B cell (primary cell): ENCODE measurements around the gene PRKAR1A. TPM values are rescaled to one million over a fixed set of nuclear protein-coding genes. Genes with fewer than 3 reads are reported as not detected.

Source experiments
- ATAC-seq: fragments of 200-7000 bp; cut with Tn5 transposase; one replicate; pipeline ENCODE4 v1.10.0; 2021; ENCODE audit warnings: low read depth, mild to moderate bottlenecking, moderate number of reproducible peaks, moderate library complexity
- CTCF ChIA-PET: fragments of 350-600 bp; sonication (Branson Sonifier 250); formaldehyde crosslinking; loops from one replicate; lab custom pipeline; 2021; ENCODE audit warnings: antibody characterized with exemption, inconsistent platforms; lab: Charles Lee
- POLR2A ChIA-PET: fragments of 350-600 bp; sonication (Branson Sonifier 250); formaldehyde crosslinking; loops from one replicate; lab custom pipeline; 2021; ENCODE audit warnings: antibody characterized with exemption; lab: Charles Lee
- DNase-seq: peaks from one replicate; pipeline ENCODE4 v3.0.0; 2013
- H2AFZ ChIP-seq: 2 replicates; pipeline ENCODE4 v1.6.1; 2012; ENCODE audit warnings: mild to moderate bottlenecking, low read depth, low read length; ENCODE audit not compliant: insufficient read depth, poor library complexity, severe bottlenecking
- H3K27ac ChIP-seq, 2 donors: 1 replicate in 1 of 2; 2 replicates in 1 of 2; pipeline ENCODE4 v1.5.1; 2012 to 2013; ENCODE audit warnings: low read length in 2 of 2, mild to moderate bottlenecking in 2 of 2, moderate library complexity in 1 of 2
- H3K27me3 ChIP-seq, 4 experiments: fragments of 200-600 bp in 1 of 4; sonication (generic) in 1 of 4; replicated peaks in 1 of 4; 1 replicate in 2 of 4; 2 replicates in 2 of 4; pipeline versions ENCODE4 v1.6.1 to v1.7.0; 2013 to 2016; ENCODE audit warnings: low read length in 3 of 4, mild to moderate bottlenecking in 2 of 4, mixed read lengths in 1 of 4, moderate library complexity in 1 of 4; ENCODE audit not compliant: insufficient read depth in 4 of 4, control insufficient read depth in 3 of 4; ENCODE audit errors: control extremely low read depth in 1 of 4
- H3K36me3 ChIP-seq, 2 experiments: replicated peaks in 1 of 2; 1 replicate in 1 of 2; 2 replicates in 1 of 2; pipeline versions ENCODE4 v1.6.1 to v1.7.1; 2013; ENCODE audit warnings: low read length in 1 of 2; ENCODE audit not compliant: insufficient read depth in 2 of 2, control insufficient read depth in 1 of 2; ENCODE audit errors: control extremely low read depth in 1 of 2, extremely low read depth in 1 of 2
- H3K4me1 ChIP-seq, 2 donors: fragments of 200-600 bp in 1 of 2; sonication (generic) in 1 of 2; 1 replicate in 1 of 2; 2 replicates in 1 of 2; pipeline versions ENCODE4 v1.5.1 to v1.6.1; 2013 to 2017; ENCODE audit warnings: low read length in 2 of 2; ENCODE audit not compliant: control insufficient read depth in 2 of 2, insufficient read depth in 2 of 2
- H3K4me2 ChIP-seq: replicated peaks from 2 replicates; pipeline ENCODE3; 2012; ENCODE audit warnings: mild to moderate bottlenecking, low read depth, low read length; ENCODE audit not compliant: poor library complexity, severe bottlenecking
- H3K4me3 ChIP-seq, 5 experiments: fragments of 200-600 bp in 1 of 5; sonication (generic) in 1 of 5; 1 replicate in 3 of 5; 2 replicates in 2 of 5; pipeline versions ENCODE4 v1.5.1 to v1.7.0; 2011 to 2016; ENCODE audit warnings: low read length in 4 of 5, mild to moderate bottlenecking in 4 of 5, low read depth in 2 of 5, control low read depth in 1 of 5, moderate library complexity in 1 of 5; ENCODE audit not compliant: insufficient read depth in 1 of 5; ENCODE audit errors: control extremely low read depth in 1 of 5, extremely low read depth in 1 of 5
- H3K79me2 ChIP-seq: fragments of 200-600 bp; sonication (generic); one replicate; pipeline ENCODE4 v1.6.0; 2016; ENCODE audit warnings: low read length; ENCODE audit not compliant: control insufficient read depth, insufficient read depth
- H3K9ac ChIP-seq: fragments of 200-600 bp; sonication (generic); 2 replicates; pipeline ENCODE4 v1.6.1; 2017; ENCODE audit warnings: mild to moderate bottlenecking, low read length, moderate library complexity
- H3K9me3 ChIP-seq, 3 donors: one replicate each; pipeline versions ENCODE4 v1.6.1 to v1.7.1; 2013; ENCODE audit warnings: low read length in 2 of 3; ENCODE audit not compliant: control insufficient read depth in 2 of 3, insufficient read depth in 1 of 3; ENCODE audit errors: control extremely low read depth in 1 of 3
- H4K20me1 ChIP-seq: 2 replicates; pipeline ENCODE4 v1.6.0; 2012; ENCODE audit warnings: mild to moderate bottlenecking, low read length; ENCODE audit not compliant: insufficient read depth, control insufficient read depth, poor library complexity, severe bottlenecking
- H3K27ac Mint-ChIP-seq: one replicate; pipeline ENCODE4 v1.8.0; 2021; ENCODE audit warnings: mixed read lengths
- H3K27me3 Mint-ChIP-seq: one replicate; pipeline ENCODE4 v1.8.0; 2021; ENCODE audit warnings: mixed read lengths
- H3K4me1 Mint-ChIP-seq: one replicate; pipeline ENCODE4 v1.8.0; 2021; ENCODE audit warnings: mixed read lengths
- H3K4me3 Mint-ChIP-seq: one replicate; pipeline ENCODE4 v1.8.0; 2021; ENCODE audit warnings: mixed read lengths
- H3K9me3 Mint-ChIP-seq: one replicate; pipeline ENCODE4 v1.8.0; 2022; ENCODE audit warnings: mixed read lengths; ENCODE audit not compliant: insufficient read depth
- EZH2 ChIP-seq: IDR thresholded peaks from 2 replicates; pipeline ENCODE4 v1.6.1; 2012; ENCODE audit warnings: borderline replicate concordance, low read depth, mild to moderate bottlenecking, moderate library complexity, low read length; ENCODE audit not compliant: insufficient read depth, poor library complexity, severe bottlenecking
- WGBS: methylation state at CpG from one replicate; pipeline ENCODE4 v1.1.5; 2013; ENCODE audit warnings: missing lambda C conversion rate; ENCODE audit not compliant: insufficient coverage; 5-methylcytosine and 5-hydroxymethylcytosine counted together
- intact Hi-C: fragments of 100-400 bp; cut with micrococcal nuclease; formaldehyde crosslinking; loops from one replicate; pipeline ENCODE4 v1.10.0; 2022
- polyA plus RNA-seq: library from polyadenylated mRNA; depleted of rRNA; stranded (reverse); fragments of >200 nt; gene quantifications from 2 replicates; pipeline ENCODE4 v1.2.3, GENCODE V29; 2012
- total RNA-seq, 2 donors: library from RNA; stranded (reverse); fragments of 120-200 nt in 1 of 2; gene quantifications; 1 replicate in 1 of 2; 2 replicates in 1 of 2; pipeline versions ENCODE4 v1.2.3 to v1.2.4, GENCODE V29; 2013 to 2022
- TF ChIP-seq, protein P1 (sequence below): fragments of 200-600 bp; IDR thresholded peaks from one replicate; pipeline ENCODE4 v1.8.0; 2022; ENCODE audit warnings: antibody characterized with exemption, mild to moderate bottlenecking

The PRKAR1A gene
- total and polyA plus RNA-seq, 2 donors (not counting 1 experiment from before 2014, with no cell fraction given) = 63.1 to 296 TPM

DNA sequence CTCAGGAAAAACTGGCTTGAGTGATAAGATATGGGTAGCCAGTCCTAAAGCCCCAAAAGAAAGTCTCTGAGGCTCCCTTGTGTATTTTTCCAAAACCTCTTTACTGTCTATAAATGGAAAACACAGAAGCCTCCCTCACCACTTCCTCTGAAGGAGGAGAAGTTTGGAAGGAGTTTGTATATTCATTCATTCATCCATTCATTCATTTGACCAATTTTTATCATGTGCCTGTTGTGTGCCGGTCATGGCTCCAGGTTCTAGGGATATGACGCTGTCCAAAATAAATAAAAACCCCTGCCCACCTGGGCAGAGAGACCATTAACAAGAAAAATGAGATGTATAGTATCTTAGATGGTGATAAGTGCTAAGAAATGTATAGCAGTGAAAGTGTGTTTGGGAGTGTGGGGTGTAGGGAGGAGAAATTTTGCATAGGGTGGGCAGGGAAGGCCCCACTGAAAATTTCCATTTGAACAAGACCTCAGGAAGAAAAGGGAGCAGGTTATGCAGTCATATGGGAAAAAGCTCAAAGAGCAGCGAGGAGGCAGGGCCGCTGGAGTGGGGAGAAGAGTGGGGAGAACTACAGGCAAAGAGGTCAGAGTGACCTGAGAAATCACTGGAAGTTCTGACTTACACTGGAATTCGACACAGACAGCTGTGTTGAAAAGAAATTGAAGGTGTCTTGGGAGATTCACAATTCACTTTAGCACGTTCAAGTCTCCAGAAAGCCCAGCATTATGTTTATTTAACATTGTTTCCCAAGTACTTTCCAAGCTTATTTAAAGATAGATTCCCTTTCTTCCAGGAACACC is 48.8 kb upstream of the PRKAR1A start:
- Mint-ChIP-seq H3K4me1 (peaks cover 7% of the 10 kb centered on the region), H3K4me3 (no peak overlapping the region), H3K27me3 (no peaks in the 10 kb centered on the region), H3K9me3 (no peaks in the 10 kb centered on the region), H3K27ac (no peak overlapping the region)
- no peaks in the 10 kb centered on the region for H3K36me3 ChIP-seq
- 100% methylated on average over 2 of the region's 6 CpGs for WGBS
- CTCF ChIA-PET = interaction anchor here (0.6 to 6.8 kb wide), 20 partner anchors 8 to 523 kb away, joined by 3 to 51 read pairs (median 4); partner anchors contain the start of gene WIPI1
- H3K4me2 ChIP-seq = no peak overlapping the region
- intact Hi-C loops = loop anchor here (1.0 kb wide), 3 partner anchors 200 to 406 kb away; no protein-coding TSS in a partner anchor
- no peak for TF ChIP-seq EZH2
- TF ChIP-seq, protein P1, sequence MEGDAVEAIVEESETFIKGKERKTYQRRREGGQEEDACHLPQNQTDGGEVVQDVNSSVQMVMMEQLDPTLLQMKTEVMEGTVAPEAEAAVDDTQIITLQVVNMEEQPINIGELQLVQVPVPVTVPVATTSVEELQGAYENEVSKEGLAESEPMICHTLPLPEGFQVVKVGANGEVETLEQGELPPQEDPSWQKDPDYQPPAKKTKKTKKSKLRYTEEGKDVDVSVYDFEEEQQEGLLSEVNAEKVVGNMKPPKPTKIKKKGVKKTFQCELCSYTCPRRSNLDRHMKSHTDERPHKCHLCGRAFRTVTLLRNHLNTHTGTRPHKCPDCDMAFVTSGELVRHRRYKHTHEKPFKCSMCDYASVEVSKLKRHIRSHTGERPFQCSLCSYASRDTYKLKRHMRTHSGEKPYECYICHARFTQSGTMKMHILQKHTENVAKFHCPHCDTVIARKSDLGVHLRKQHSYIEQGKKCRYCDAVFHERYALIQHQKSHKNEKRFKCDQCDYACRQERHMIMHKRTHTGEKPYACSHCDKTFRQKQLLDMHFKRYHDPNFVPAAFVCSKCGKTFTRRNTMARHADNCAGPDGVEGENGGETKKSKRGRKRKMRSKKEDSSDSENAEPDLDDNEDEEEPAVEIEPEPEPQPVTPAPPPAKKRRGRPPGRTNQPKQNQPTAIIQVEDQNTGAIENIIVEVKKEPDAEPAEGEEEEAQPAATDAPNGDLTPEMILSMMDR = peak; percentile 56
- DNase-seq (no peak), ATAC-seq (no peak)
- no peaks in the 10 kb centered on the region for H3K79me2 ChIP-seq
- H4K20me1 ChIP-seq = no peaks in the 10 kb centered on the region
- POLR2A ChIA-PET = no interaction called here
- H3K4me3 ChIP-seq = no peak overlapping the region
- H2AFZ ChIP-seq = no peak overlapping the region
- peaks cover 0 to 8% of the 10 kb centered on the region in 2 donors for H3K4me1 ChIP-seq
- no peaks in the 10 kb centered on the region for H3K27me3 ChIP-seq
- no peaks in the 10 kb centered on the region for H3K9me3 ChIP-seq
- no peak overlapping the region for H3K9ac ChIP-seq
- H3K27ac ChIP-seq = no peak overlapping the region

DNA sequence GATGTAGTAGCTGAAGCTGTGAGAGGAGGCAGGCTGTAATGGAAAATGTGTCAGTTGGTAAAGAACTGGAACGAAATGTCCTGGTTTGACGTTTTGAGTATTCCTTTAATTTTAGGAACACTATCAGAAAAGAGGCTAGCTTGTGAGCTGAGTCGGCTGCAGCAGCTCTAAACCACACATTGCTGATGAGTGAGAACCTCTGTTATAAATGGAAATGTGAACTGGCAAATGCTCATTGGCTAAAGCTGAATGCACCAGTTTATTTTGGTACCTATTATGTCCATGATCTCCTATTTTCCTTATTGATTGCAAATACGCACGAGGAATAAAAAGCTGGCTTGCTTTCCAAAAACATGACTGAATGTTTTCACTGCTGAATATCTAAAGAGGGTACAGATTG is 43.9 kb upstream of the PRKAR1A start:
- no peak overlapping the region for H3K9ac ChIP-seq
- intact Hi-C loops = loop anchor here (5.0 kb wide), 1 partner anchor 779 kb away; no protein-coding TSS in a partner anchor
- ATAC-seq (no peak), DNase-seq (no peak)
- peaks cover 2% of the 10 kb centered on the region for H3K4me1 Mint-ChIP-seq
- peaks cover 0 to 2% of the 10 kb centered on the region in 2 donors for H3K4me1 ChIP-seq
- H3K27me3 ChIP-seq = no peaks in the 10 kb centered on the region
- no peak overlapping the region for H2AFZ ChIP-seq
- no peaks in the 10 kb centered on the region for H3K9me3 Mint-ChIP-seq
- no peak overlapping the region for H3K27ac ChIP-seq
- H3K4me3 ChIP-seq = no peak overlapping the region
- 45% methylated on average over 3 of the region's 5 CpGs for WGBS
- no peak overlapping the region for H3K4me3 Mint-ChIP-seq
- no peaks in the 10 kb centered on the region for H3K79me2 ChIP-seq
- ChIA-PET CTCF (interaction anchor here (0.6 to 6.8 kb wide), 9 partner anchors 12 to 506 kb away, joined by 3 to 51 read pairs (median 5); partner anchors contain the start of gene WIPI1), POLR2A (no interaction called here)
- H3K9me3 ChIP-seq = no peaks in the 10 kb centered on the region
- H3K27me3 Mint-ChIP-seq = peaks cover 9% of the 10 kb centered on the region
- TF ChIP-seq, protein P1 = no peak
- TF ChIP-seq EZH2 = no peak
- H3K4me2 ChIP-seq = no peak overlapping the region
- H3K36me3 ChIP-seq = no peaks in the 10 kb centered on the region
- H3K27ac Mint-ChIP-seq = no peak overlapping the region
- H4K20me1 ChIP-seq = no peaks in the 10 kb centered on the region
